ENCODE data around the gene PROB1.

PROB1 gene

DNA sequence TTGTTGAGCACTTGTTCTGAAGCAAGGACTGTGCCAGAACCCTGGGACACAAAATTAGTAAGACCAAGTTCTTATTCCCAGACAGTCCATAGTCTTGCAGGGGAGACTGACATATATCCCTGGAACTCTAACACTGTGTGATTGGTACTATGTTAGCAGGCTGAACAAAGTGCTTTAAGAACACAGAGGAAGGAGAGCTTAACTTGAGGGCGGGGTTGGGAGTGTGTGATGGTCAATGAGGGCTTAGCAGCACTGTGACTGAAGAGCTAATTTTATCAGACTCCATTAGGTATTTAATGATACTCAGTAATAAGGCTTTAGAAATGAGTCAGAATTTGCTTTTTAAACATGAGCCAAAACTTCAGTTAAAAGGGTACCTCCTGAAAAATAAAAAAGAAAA is 23.9 kb upstream of the PROB1 start:
- H3K4me3 ChIP-seq (ENCODE audit: low read depth, low read length) = no peak overlapping the region
- no peak for TF ChIP-seq CTCF (conservative IDR thresholded peaks at IDR 0.05; ENCODE audit: low read depth, low read length)

DNA sequence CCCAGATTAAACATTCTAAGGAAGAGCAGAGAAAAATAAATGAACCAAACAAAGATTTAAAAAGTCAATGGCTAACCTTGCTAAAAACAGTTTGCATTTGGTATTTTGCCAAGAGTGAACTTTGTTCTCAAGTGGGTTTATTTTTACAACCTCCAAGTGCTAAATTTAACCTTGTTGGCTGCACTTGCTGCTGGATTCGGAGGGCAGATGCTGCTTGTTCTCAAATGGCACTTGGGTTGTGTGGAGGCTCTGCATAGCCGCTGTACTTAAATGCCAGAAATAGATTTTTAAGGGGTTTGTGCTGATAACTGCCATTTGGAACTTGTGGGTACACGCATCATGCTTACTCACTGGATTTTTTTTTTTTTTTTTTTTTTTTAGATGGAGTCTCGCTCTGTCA is 22.3 kb upstream of the PROB1 start:
- TF ChIP-seq CTCF (conservative IDR thresholded peaks at IDR 0.05; ENCODE audit: low read depth, low read length) = no peak
- H3K4me3 ChIP-seq (ENCODE audit: low read depth, low read length) = no peak overlapping the region
- peak; percentile 80 for DNase-seq (ENCODE audit: low read depth)

More for the DNA sequence above, 23.9 kb upstream of the PROB1 start:
- DNase-seq (ENCODE audit: low read depth) = no peak

GRCh38 chr5:139416651-139417050 is 21.7 kb upstream of the PROB1 start:
- DNase-seq (ENCODE audit: low read depth) = no peak
- TF ChIP-seq CTCF (conservative IDR thresholded peaks at IDR 0.05; ENCODE audit: low read depth, low read length) = no peak
- H3K4me3 ChIP-seq (ENCODE audit: low read depth, low read length) = no peak overlapping the region

DNA sequence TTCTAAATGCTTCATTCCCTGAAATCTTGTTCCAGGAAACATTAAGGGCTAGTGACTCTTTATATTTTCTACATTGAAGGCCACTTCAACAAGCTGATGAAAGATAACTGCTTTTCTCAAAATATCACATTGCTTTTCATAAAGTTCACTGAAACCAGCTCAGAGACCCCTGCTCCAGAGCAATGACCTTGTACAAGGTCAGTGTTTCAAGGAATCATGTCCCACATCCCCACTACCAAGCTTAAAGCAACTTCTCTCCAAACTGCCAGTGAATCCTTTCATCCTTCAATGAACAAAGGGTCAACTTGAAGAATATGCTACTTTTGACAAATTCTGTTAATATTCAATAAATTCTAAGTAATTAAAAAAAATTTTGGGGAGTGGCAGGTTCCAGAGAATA is 21.0 kb upstream of the PROB1 start:
- no peak overlapping the region for H3K4me3 ChIP-seq (ENCODE audit: low read depth, low read length)
- TF ChIP-seq CTCF (conservative IDR thresholded peaks at IDR 0.05; ENCODE audit: low read depth, low read length) = no peak
- no peak for DNase-seq (ENCODE audit: low read depth)

- DNase-seq (ENCODE audit: low read depth) = no peak
- no peak for TF ChIP-seq CTCF (conservative IDR thresholded peaks at IDR 0.05; ENCODE audit: low read depth, low read length)
- no peak overlapping the region for H3K4me3 ChIP-seq (ENCODE audit: low read depth, low read length)
These were observed 20.4 kb upstream of the PROB1 start for GRCh38 chr5:139415221-139415861.

GRCh38 chr5:139414581-139415130 is 19.8 kb upstream of the PROB1 start:
- H3K4me3 ChIP-seq (ENCODE audit: low read depth, low read length) = no peak overlapping the region
- no peak for TF ChIP-seq CTCF (conservative IDR thresholded peaks at IDR 0.05; ENCODE audit: low read depth, low read length)
- DNase-seq (ENCODE audit: low read depth) = no peak

GRCh38 chr5:139413963-139414362 is 19.1 kb upstream of the PROB1 start:
- DNase-seq (ENCODE audit: low read depth) = no peak
- H3K4me3 ChIP-seq (ENCODE audit: low read depth, low read length) = no peak overlapping the region
- TF ChIP-seq CTCF (conservative IDR thresholded peaks at IDR 0.05; ENCODE audit: low read depth, low read length) = no peak
